Heart left ventricle (tissue), 13 donors: ENCODE results near the gene IMMP2L.

Source experiments
- CTCF ChIP-seq, 12 donors: fragments of 200-600 bp; sonication (generic) in 4 of 12; IDR thresholded peaks; one replicate each; pipeline versions ENCODE4 v1.5.0 to v1.8.0; 2018 to 2022; ENCODE audit warnings: antibody characterized with exemption in 12 of 12, mild to moderate bottlenecking in 5 of 12
- POLR2A ChIP-seq, 2 donors: fragments of 450-650 bp; IDR thresholded peaks; one replicate each; pipeline ENCODE4 v1.6.1; 2017; ENCODE audit warnings: antibody characterized with exemption in 2 of 2, mild to moderate bottlenecking in 2 of 2, moderate library complexity in 2 of 2
- donor health status: ischemic (EF 13 %, LVEDD 7.1; RV severe dilation, severe dysfunction).
- donor health status: DM: no; HTN: yes; CAD: no.
- donor health status: DM: no; HTN: no; CAD: no.
- donor health status: ischemic (EF 25% LVEDD 6.9; RV normal size, moderate dysfunction).
- donor health status: ischemic (EF 25% LVEDD 5.7; RV mildly dilated, moderate dysfunction).
- donor health status: ischemic (EF 35%, LVEDD 5.7; RV mildly dilated, moderate dysfunction).
- donor health status: nonischemic (EF 11% LVEDD 7.7; RV severe dilation, severe dysfunction).
- donor health status: DM: yes; HTN: yes; CAD: no.
- donor health status: PGD.
- donor health status: ischemic (EF 29% LVEDD 5.4; RV normal size, mild dysfunction).
- donor health status: nonischemic (EF 23%, LVEDD 6.1; RV moderate dilation, normal function).

- TF ChIP-seq CTCF (IDR thresholded peaks at IDR 0.05) (no peak), POLR2A (IDR thresholded peaks at IDR 0.05) (no peak)
Measured at GRCh38 chr7:111051832-111052231, 510.5 kb downstream of the IMMP2L start.
